ENCODE data around the gene MMP20.

- TF ChIP-seq CTCF (IDR thresholded peaks at IDR 0.05) (no peak), POLR2A (IDR thresholded peaks at IDR 0.05) (no peak)
Observed at GRCh38 chr11:102580185-102580951, 44.8 kb downstream of the MMP20 start.
